NCI-H2029 treated with DMSO at 0.1 percent for 48 hours (cell line): ENCODE measurements around the gene MYOZ3.

ENCODE experiments used
- DNase-seq: peaks from one replicate; lab custom pipeline; 2025; lab: John Stamatoyannopoulos, UW

The MYOZ3 gene, protein sequence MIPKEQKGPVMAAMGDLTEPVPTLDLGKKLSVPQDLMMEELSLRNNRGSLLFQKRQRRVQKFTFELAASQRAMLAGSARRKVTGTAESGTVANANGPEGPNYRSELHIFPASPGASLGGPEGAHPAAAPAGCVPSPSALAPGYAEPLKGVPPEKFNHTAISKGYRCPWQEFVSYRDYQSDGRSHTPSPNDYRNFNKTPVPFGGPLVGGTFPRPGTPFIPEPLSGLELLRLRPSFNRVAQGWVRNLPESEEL

DNA sequence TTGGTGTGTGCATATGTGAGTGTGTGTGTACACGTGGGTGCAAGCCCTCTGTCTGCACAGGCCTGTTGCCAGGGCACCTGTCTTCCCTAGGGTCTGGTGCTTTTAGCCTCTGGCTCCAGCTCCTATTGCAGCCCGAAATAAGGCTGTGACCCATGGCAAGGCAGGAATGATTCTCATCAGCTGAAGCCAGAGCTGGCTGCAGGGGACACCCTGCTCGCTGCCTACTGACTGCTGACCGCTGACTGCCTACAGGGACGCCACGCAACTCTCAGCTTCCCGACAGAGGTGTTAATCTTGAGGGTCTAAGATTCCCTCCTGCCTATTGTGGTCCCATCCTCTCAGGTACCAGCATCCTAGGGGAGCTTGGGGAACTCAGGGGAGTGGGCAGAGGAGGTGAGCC, at the start of gene MYOZ3:
Gene MYOZ3, plus strand, starts transcription at position 166 of the 400 bp plus-strand sequence. CDS start 1,691 bp downstream, outside the sequence.
- DNase-seq, result no peak

DNA sequence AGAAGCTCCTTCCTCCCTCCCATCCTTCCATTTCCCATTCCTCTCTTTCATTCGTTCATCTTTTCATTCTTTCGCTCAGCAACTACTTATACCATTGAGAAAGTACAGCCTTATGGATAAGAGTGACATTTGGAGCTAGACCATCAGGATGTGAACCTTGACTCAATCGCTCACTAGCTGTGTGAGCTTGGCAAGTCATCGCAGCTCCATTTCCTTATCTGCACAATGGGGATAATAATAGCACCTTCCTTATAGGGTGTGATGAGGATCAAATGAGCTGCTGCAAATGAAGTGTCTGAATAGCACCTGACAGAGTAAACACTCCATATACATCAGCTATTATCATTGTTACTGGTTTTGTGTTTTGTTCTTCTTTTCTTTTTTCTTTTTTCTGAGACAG, 48.6 kb upstream of the MYOZ3 start:
- DNase-seq, result peak; percentile 53

DNA sequence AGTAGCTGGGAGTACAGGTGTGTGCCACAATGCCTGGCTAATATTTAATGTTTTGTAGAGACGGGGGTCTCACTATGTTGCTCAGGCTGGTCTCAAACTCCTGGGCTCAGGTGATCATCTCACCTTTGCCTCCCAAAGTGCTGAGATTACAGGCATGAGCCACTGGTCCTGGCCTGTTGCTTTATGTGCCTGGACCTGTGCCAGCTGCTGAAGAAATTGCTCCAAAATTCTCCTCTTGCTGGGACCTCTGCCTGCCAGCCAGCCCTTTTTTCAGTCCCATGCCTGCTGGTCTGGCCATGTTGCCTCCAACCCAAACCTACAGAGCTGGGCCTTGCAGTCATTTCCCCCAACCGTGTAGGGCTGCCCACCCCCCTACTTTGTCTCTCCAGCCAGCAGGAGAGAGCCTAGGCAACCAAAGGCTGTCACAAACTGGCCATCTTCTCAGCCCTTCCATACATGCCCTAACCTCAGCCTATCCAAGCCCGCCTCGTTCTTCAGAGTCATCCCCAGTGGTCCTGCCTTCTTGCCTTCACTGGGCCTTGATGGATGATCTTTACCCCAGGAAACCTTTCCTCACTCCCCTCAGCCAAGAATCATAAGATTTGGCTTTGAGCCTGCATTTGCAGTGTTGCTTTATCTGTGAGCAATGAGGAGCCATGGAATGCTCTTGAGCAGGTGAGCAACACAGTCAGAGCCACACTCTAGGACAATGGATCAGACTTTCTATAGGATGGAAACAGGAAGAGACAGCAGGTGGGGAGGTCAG, 48.0 kb upstream of the MYOZ3 start:
- DNase-seq, result peak; percentile 53

- DNase-seq, result no peak
Observed at GRCh38 chr5:150613991-150614660, 46.9 kb upstream of the MYOZ3 start.

DNA sequence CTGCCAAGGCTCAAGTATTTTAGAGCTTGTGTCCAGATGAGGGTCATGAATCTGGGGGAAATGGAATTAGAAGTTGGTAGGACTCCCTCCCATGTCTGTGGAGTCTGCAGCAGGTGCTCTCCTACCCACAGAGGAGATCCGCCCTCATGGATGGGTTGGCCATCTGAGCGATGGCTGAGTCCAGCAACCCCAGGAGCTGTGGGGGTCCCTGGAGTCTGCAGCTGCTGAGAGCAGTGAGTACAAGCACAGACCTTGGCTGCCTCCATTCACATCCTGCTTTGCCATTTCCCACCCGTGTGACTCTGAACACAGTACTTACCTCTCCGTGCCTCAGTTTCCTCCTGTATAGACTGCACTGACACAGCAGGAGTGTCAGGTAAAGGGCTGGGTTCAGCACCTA, 46.4 kb upstream of the MYOZ3 start:
- DNase-seq, result no peak

DNA sequence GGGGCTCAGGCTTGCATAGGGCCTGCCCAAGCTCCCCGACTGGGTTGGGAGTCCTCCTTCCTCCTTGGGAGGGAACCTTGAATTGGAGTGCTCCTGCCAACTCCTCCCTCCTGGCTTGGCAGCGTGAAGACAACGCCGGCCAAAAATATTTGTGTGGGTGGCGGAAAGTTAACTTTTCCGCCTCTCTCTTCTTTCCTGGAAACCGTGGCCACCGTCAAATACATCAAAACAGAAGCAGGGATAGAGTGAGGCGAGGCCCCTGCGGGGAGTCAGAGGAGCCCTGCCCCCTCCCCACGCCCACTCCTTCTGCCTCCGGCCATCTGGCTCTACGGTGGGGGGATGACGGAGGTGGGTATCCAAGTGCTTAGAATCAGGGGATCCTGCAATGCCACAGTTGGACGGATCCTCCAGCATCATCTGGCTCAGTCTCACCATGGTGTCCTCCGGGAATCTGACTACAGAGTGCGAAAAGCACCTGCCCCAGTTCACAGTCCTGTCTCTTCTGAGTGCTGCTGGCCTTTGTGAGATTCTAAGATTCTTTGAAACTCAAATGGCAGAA, 45.8 kb upstream of the MYOZ3 start:
- no peak for DNase-seq

DNA sequence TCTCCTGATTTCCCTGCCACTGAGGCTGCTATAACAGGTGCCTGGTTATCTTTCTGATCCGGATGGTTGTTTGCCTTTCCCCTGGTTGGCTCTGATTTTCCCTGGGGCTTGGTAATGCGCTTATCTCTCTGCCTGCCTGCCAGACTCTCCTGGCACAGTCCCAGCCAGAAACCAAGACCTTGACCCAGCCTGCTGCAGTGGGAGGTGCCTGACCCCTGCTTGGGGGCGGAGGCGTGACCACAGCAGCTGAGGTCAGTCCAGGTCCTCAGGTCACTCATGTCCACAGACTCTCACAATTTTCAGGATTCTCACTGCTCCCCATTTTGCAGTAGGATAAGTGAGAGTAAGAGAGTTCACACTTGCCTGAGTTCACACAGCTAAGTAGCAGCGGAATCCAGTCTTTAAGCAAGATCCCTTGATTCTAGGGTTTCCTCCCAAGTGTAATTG, 45.0 kb upstream of the MYOZ3 start:
- peak; percentile 51 for DNase-seq

GRCh38 chr5:150616506-150616905, 44.5 kb upstream of the MYOZ3 start:
- peak; percentile 35 for DNase-seq

GRCh38 chr5:150618163-150618562, 42.9 kb upstream of the MYOZ3 start:
- no peak for DNase-seq

- DNase-seq, result no peak
Observed at GRCh38 chr5:150618588-150619281, 42.3 kb upstream of the MYOZ3 start.

DNA sequence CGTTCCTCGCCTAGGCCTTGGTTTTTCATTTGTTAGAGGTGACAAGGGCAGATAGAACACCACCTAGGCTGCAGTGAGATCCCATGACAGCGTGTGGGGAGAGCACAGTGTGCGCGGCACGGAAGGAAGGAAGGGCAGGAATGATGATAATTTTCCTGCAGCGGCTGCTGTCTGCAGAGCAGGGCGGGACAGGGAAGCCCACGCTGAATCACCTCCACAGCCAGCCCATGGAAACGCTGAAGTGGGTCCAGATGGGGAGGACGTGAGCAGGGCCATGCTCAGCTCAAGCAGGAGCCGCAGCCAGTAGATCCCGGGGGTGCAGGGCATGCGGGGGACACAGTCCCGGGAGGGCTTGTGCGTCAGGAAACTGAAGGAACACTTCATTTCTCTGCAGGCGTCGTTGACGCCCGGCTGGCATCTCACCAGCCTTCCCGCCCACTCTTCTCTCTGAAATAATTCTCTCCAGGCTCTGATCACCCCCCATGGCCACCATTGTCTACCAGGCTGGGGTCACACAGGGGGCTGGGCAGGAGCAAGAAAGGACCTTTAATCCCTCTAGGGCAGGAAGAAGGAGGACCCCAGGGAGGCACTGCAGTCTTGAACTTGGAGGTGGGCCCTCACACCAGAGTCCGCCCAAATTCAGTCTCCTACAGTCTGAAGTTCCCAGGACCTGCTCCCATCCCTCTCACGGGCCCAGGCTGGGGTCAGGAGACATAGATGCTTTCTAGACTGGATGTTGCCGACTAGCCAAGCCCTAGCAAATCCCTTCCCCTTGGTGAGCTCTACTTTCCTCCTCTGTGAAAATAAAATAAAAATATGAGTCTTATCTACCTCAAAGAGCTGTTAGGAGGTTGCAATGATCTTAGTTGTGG, 41.5 kb upstream of the MYOZ3 start:
- no peak for DNase-seq

DNA sequence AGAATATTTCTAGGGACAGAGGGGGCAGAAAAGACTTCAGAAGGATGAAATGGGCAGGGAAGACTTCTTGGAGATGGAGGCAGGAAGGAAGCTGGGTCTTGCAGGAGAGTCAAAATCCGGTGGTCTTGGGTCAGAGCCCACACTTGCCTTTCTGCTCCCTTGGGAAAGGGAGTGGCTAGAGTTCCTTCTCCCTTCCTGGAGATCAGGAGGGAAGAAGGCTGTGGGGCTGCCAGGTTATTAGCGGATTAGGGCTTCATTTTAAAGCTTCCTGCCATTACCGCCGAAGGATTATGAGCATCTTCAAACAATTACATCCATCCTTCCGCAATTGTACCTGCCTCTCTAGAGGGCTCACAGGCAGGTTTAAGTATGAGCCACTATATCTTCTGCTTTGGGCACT, 39.8 kb upstream of the MYOZ3 start:
- no peak for DNase-seq

DNA sequence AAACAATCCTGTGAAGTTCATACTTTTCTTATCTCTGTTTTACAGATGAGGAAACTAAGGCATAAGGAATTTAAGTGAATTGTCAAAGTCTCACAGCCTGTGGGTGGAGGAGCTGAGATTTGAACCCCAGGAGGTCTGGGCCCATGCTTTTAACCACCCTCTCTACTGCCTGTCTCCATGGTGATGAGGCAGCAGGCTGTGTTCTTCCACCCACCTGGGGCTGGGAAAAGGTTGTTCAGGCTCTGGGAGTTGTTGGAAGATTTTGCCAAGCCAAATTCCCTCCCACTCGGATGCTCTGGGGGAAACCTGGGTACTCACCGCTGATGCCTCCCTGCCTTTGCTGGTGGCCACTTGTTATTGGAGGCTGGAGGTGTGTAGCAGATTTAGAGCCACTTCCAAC, 38.9 kb upstream of the MYOZ3 start:
- DNase-seq, result no peak

DNA sequence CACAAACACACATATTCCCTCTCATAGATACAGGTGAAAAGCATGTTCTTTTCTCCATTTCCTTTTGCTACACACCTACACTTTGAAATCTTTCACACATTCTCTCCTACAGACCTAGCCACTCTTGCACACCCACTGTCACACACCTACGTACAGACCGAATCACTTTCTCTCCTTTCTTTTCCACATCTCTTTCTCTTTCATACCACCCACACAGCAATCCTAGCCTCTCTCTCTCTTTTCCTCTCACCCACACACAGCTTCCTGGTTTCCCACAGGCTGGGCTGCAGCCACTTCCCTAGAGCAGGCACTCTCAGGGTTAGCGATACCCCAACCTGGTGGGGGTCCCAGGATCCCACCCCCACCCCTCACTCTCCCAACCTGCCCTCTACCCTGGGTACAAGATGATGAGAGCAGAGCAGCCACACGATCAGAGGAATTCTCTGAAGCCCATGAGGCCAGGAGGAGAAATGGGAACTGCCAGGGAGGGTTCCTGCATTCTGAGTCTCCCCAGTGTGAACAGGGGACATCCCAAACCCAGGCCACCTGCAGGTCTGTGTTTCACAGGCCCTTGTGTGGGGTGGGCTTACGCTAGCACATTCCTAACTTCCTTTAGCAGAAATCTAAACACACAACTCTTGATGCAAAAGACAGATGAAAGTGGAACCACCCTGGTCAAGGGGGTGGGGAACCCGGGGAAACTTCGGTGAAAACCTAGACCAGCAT, 37.7 kb upstream of the MYOZ3 start:
- no peak for DNase-seq

GRCh38 chr5:150623878-150624216, 37.2 kb upstream of the MYOZ3 start:
- DNase-seq, result no peak

DNA sequence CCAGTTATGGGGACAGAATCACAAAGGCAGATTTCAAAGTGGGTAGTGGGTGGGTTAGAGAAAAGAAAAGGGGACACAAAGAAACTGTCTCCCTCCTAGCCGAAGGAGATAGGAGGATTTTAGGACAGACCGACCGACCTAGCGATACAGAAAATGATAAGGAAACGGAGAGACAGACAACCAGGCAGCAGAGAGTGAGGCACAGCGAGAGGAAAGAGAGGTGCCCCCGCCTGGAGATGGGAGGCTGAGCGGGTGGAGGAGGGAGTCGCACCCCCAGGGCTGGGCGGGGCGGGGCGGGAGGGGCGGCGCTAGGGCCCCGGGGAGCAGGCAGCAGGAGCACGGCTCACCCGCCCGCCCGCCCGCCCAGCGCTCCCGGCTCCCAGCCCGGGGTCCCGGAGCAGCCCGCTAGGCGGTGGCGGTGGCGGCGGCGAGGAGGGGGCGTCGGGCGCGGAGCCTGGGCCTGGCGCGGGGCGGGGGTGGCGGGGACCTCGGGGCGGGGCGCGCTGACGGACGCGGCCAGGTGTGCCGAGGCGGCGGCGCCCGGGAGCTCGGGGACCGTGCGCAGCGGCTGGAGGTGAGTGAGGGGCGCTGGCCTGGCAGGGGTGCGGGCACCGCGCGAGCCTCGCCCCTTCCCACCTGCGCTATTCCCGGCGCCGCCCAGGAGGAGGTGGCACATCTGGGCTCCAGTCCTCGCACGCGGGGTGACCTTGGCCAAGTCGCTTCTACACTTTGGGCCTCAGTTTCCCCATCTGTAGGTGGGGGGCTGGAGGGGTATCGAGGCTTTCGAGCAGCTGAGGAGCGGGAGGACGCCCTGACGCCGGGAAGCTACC, 36.5 kb upstream of the MYOZ3 start:
- no peak for DNase-seq

DNA sequence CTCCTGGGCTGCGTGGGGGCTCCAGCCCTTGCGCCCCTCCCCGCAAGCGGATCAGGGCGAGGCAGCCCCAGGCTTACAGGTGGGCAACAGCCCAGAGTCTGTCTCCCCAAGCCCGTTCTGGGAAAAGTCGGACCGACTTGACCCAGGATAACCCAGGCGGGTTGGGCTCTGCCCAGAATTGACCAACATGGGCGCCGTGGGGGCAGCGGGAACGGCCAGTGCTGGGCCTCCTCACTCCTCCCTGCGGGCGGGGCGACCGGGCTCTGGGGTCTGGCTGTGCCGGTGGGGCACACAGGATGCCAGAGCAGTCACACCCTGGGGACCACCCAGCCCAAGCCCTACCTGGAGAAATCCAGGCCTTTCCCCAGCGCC, 35.9 kb upstream of the MYOZ3 start:
- no peak for DNase-seq

GRCh38 chr5:150625831-150626746, 35.0 kb upstream of the MYOZ3 start:
- no peak for DNase-seq

DNA sequence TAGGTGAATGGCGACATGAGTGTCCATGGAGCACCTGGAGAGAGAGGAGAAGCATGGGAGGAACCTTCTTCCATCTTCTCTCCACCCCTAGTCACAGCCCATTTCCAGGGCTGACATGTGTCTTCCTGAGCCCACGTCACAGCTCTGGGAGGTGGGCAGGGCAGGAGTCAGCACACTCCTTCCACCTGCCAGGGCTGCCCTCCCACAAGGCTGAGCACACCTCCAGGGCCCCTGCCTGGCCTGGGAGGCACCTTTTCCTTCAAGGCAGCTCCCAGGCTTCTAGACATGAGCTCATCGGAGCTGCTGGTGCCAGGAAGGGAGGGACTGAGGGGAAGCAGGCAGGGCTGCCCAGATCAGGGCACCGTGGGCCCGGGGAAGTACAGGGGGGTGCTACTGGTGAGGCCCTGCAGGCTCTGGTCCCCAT, 34.2 kb upstream of the MYOZ3 start:
- DNase-seq, result no peak
